AG04450 (cell line): ENCODE results near the gene ACTL9. TPM values are rescaled to one million over a fixed set of nuclear protein-coding genes. Genes with fewer than 3 reads are reported as not detected.
"Not testable (repeated sequence)": the region's sequence is repeated elsewhere in the genome, so short reads cannot be mapped to it uniquely, and the experiment has no call there.

Source experiments
- CTCF ChIA-PET: fragments of 300-600, 350-600 bp; formaldehyde crosslinking; extraction: SDS; loops from one replicate; lab custom pipeline; 2022; ENCODE audit warnings: antibody characterized with exemption, inconsistent platforms; lab: Charles Lee
- POLR2A ChIA-PET: fragments of 350-600 bp; formaldehyde crosslinking; extraction: SDS; loops from one replicate; lab custom pipeline; 2021; ENCODE audit warnings: antibody characterized with exemption, inconsistent platforms; lab: Yijun Ruan, JAX
- DNase-seq: peaks from one replicate; pipeline ENCODE4 v3.0.0-alpha.2; 2011; ENCODE audit warnings: low read depth, low spot score
- H3K27ac ChIP-seq: one replicate; pipeline ENCODE4 v1.5.1; 2012; ENCODE audit warnings: low read depth, low read length, control low read depth
- H3K27me3 ChIP-seq: one replicate; pipeline ENCODE4 v1.6.0; 2012; ENCODE audit warnings: low read length; ENCODE audit not compliant: control insufficient read depth, insufficient read depth
- H3K4me3 ChIP-seq: 2 replicates; pipeline ENCODE4 v1.5.1; 2011; ENCODE audit warnings: mild to moderate bottlenecking, low read depth, low read length, control low read depth
- H3K9me3 ChIP-seq: 2 replicates; pipeline ENCODE4 v1.5.1; 2012; ENCODE audit warnings: low read length; ENCODE audit not compliant: control insufficient read depth, insufficient read depth
- polyA minus RNA-seq: library from RNA; depleted of rRNA, polyadenylated mRNA; stranded (reverse); fragments of >200 nt; gene quantifications from 2 replicates; pipeline ENCODE4 v1.2.3, GENCODE V29; 2011; rRNA and poly(A)+ RNA removed
- polyA plus RNA-seq: library from polyadenylated mRNA; depleted of rRNA; stranded (reverse); fragments of >200 nt; gene quantifications from 2 replicates; pipeline ENCODE4 v1.2.3, GENCODE V29; 2011; rRNA removed
- TF ChIP-seq, protein P1 (sequence below): IDR thresholded peaks from 2 replicates; pipeline ENCODE4 v1.5.1; 2011; ENCODE audit warnings: low read depth, low read length, control low read depth, inconsistent platforms

The ACTL9 gene
- polyA plus RNA-seq (not detected in 2 replicates), polyA minus RNA-seq (not detected in 2 replicates)

DNA sequence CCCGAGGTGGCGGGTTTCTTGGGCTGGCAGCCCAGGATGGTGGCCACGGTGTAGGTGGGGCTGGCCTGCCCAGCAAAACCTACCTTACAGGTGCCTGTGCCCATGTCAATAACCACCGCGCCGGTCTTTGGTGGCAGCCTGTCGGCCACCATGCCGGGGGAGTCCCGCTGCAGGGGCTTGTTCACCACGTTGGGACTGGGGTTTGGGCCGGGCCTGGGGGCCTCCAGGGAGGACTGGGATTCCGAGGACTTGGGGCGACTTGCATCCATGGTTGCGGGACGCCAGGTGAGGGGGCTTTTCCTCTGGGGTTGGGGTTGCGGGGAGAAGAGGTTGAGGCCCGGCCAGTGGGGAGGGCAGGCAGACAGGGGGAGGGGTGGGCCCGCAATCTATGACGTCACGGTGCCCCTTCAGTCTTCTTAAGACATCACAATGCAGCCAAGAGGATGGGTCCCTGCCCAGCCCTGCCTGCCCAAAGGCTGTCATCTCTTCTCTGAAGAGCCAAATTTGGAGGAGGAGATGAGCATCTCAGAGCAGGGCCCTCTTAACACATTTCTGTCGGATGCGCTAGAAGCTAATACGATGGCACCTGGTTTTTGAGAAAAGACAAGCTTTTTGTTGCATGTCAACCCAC lies at the start of gene ACTL9:
Gene ACTL9 (minus strand): TSS at position 363 of the 631 bp plus-strand sequence. CDS start 94 bp downstream, at position 269.
- no peaks in the 10 kb centered on the region for H3K27me3 ChIP-seq
- H3K4me3 ChIP-seq, result no peak within 1 kb of the TSS

GRCh38 chr19:8739291-8740065 lies 40.9 kb upstream of the ACTL9 start:
- CTCF ChIA-PET, H3K4me3 ChIP-seq, H3K27me3 ChIP-seq, H3K27ac ChIP-seq, POLR2A ChIA-PET, DNase-seq: not testable (repeated sequence)
- H3K9me3 ChIP-seq, result peaks cover 19% of the 10 kb centered on the region

More for the DNA sequence above, at the start of gene ACTL9:
- ChIA-PET CTCF (no interaction called here), POLR2A (no interaction called here)
- TF ChIP-seq, protein P1, sequence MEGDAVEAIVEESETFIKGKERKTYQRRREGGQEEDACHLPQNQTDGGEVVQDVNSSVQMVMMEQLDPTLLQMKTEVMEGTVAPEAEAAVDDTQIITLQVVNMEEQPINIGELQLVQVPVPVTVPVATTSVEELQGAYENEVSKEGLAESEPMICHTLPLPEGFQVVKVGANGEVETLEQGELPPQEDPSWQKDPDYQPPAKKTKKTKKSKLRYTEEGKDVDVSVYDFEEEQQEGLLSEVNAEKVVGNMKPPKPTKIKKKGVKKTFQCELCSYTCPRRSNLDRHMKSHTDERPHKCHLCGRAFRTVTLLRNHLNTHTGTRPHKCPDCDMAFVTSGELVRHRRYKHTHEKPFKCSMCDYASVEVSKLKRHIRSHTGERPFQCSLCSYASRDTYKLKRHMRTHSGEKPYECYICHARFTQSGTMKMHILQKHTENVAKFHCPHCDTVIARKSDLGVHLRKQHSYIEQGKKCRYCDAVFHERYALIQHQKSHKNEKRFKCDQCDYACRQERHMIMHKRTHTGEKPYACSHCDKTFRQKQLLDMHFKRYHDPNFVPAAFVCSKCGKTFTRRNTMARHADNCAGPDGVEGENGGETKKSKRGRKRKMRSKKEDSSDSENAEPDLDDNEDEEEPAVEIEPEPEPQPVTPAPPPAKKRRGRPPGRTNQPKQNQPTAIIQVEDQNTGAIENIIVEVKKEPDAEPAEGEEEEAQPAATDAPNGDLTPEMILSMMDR, result no peak
- Histone ChIP-seq H3K27ac (no peak within 1 kb of the TSS), H3K9me3 (peaks cover 56% of the 10 kb centered on the region)
- no peak for DNase-seq

GRCh38 chr19:8738377-8738776 lies 39.8 kb upstream of the ACTL9 start:
- TF ChIP-seq, protein P1, result no peak
- no peak overlapping the region for H3K27ac ChIP-seq
- ChIA-PET CTCF (no interaction called here), POLR2A (no interaction called here)
- peaks cover 24% of the 10 kb centered on the region for H3K9me3 ChIP-seq
- DNase-seq, result no peak
- H3K4me3 ChIP-seq, result no peak overlapping the region
- H3K27me3 ChIP-seq, result no peaks in the 10 kb centered on the region

GRCh38 chr19:8731428-8732169 lies 33.0 kb upstream of the ACTL9 start:
- H3K27me3 ChIP-seq, result no peaks in the 10 kb centered on the region
- no peak overlapping the region for H3K27ac ChIP-seq
- peaks cover 54% of the 10 kb centered on the region for H3K9me3 ChIP-seq
- CTCF ChIA-PET, result no interaction called here
- POLR2A ChIA-PET, result interaction anchor here (0.7 kb wide), 1 partner anchor 88 kb away, joined by 3 read pairs; no protein-coding TSS in a partner anchor
- TF ChIP-seq, protein P1, result no peak
- no peak for DNase-seq
- no peak overlapping the region for H3K4me3 ChIP-seq

DNA sequence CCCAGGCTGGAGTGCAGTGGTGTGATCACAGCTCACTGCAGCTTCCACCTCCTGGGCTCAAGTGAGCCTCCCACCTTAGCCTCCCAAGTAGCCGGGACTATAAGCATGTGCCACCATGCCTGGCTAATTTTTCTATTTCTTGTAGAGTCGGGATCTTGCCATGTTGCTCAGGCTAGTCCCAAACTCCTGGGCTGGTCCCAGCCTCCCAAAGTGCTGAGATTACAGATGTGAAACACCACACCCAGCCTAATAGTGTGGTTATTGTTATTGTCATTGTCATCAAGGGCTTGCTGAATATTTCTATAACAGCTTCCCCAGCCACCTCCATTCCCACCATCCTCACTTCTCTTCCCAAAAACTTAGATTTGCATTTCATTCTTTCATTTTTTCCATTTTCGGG lies 25.7 kb upstream of the ACTL9 start:
- CTCF ChIA-PET, result no interaction called here
- TF ChIP-seq, protein P1, result no peak
- Histone ChIP-seq H3K27ac (no peak overlapping the region), H3K4me3 (no peak overlapping the region), H3K27me3 (no peaks in the 10 kb centered on the region), H3K9me3 (peaks cover 44% of the 10 kb centered on the region)
- POLR2A ChIA-PET, result no interaction called here
- no peak for DNase-seq
